ENCODE results near the gene SEC24C.

SEC24C gene

DNA sequence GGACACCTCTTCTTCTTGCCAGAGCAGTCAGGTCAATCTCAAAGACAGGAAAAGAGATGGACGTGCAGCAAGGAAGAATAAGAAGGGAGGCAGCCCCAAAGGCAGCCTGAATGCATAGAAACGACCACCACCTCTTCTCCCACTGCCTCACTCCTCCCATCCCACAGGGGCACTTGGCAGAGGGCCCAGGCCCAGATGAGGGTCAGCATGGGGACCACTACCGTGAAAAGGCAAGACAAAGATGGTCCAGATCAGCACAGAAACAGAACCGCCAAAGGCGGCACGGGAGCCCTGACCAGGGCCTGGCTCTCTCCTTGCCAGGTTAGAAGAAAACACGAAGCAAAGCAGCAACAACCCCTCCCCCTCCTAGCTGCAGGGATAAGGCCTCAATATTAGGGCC, 69.2 kb downstream of the SEC24C start:
- no peak for DNase-seq (ENCODE audit: low read depth)

DNA sequence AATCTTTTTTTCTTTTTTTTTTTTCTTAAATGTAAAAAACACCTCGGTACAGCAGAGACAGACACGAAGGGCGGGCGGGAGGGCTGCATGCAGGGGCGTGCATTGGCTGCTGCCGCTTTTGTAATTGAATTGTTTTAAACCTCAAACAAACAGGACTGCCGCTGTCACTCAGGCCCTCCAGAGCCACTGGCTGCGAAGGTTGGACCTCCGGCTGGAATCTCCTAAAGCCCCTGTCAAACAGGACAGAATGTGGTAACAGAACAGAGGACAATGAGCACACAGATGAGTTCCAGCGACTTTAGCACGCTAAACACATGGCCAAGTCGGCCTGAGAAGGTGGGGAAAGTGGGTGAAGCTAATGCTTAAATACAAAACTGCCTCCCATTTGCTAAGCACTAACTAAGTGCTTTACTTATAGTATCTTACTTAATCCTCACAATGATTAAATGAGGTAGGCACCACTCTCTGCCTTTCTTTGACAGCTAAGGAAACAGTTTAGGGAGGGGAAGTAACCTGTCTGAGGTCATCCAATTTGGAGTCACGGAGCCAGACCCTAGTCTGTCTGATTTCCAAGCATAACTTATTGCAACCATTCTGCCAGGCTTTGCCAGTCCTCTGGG, 70.2 kb downstream of the SEC24C start:
- DNase-seq (ENCODE audit: low read depth): no peak

GRCh38 chr10:73814896-73815718, 70.9 kb downstream of the SEC24C start:
- no peak for DNase-seq (ENCODE audit: low read depth)

DNA sequence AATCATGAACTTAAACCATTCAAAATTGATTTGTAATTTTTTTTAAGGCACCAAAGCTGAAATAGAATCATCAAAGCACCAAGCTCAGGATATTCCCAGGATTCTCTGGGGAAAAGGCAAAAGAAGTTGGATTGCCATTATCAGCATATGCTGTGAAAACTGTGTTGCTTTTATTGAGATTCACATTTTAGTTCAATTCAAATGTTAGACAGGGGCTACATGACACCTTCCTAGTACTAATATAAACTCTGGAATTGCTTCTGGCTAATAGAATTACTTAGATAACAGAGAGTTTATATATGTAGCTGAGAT, 71.5 kb downstream of the SEC24C start:
- no peak for DNase-seq (ENCODE audit: low read depth)

GRCh38 chr10:73816917-73817729, 73.0 kb downstream of the SEC24C start:
- no peak for DNase-seq (ENCODE audit: low read depth)

GRCh38 chr10:73817826-73818225, 73.7 kb downstream of the SEC24C start:
- DNase-seq (ENCODE audit: low read depth): no peak

DNA sequence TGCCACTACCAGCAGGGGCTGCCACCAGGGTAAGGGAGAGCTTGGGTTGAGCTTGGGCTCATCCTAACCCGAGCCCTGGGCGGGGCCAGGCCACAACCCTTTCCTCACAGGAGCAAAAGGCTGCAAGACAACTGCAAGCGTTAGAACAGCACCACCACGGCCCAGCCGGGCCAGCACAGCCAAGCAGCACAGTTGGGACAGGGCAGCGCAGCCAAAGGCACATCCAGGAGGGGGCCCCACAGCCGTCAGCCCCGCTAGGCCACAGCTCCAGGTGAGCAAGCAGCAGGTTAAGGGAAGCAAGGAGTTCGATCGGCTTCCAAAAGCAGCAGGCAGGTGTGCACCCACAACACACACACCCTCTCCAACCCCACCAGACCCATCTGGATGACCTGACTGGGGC, 74.2 kb downstream of the SEC24C start:
- no peak for DNase-seq (ENCODE audit: low read depth)

DNA sequence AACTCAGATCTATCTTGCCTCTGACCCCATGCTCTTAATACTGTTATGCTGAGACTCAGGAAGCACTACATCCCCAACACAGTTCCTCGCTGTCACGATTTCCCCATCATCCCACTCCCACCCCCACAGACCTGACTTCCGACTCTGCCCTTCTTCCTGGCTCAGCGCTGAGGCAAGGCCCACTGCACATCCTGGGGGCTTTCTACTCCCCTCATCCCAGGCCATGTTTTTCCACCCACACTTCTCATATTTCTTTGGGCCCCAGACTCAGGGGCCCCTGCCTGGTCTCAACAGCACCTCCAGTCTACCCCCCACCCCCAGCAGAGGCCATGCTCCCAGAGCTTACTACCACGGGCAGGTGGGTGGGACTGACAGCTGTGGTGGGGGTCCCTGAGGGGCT, 74.9 kb downstream of the SEC24C start:
- no peak for DNase-seq (ENCODE audit: low read depth)

GRCh38 chr10:73819513-73820093, 75.4 kb downstream of the SEC24C start:
- DNase-seq (ENCODE audit: low read depth): no peak

Data from activated gamma-delta T cell treated with anti-CD3 and anti-CD28 coated beads, Interleukin-2, amount 50 U/mL, for 16 hours (primary cell).